Activated T-helper 1 cell treated with anti-CD3 and anti-CD28 coated beads, Interleukin-12 subunit alpha, Interleukin-12 subunit beta, Interleukin-2, Interleukin-4 antibody, amounts not matched to agents 30 ng/mL and 10 ng/mL and 1 ng/mL, durations not matched to agents 14 hours and 24 hours and 36 hours (primary cell): ENCODE data around the gene OPHN1. TPM values are rescaled to one million over a fixed set of nuclear protein-coding genes. Genes with fewer than 3 reads are reported as not detected.
"Not testable (repeated sequence)": the region's sequence is repeated elsewhere in the genome, so short reads cannot be mapped to it uniquely, and the experiment has no call there.

Experiments used
- DNase-seq: peaks from one replicate; pipeline ENCODE4 v3.0.0; 2021; ENCODE audit warnings: low spot score
- H3K27ac Mint-ChIP-seq: one replicate; pipeline ENCODE4 v1.8.0; 2021; ENCODE audit warnings: mild to moderate bottlenecking, mixed read lengths
- H3K27me3 Mint-ChIP-seq: one replicate; pipeline ENCODE4 v1.8.0; 2022; ENCODE audit warnings: mild to moderate bottlenecking, moderate library complexity, mixed read lengths; ENCODE audit not compliant: insufficient read depth
- H3K36me3 Mint-ChIP-seq: one replicate; pipeline ENCODE4 v1.8.0; 2021; ENCODE audit warnings: low read depth, mixed read lengths
- H3K4me1 Mint-ChIP-seq: one replicate; pipeline ENCODE4 v1.8.0; 2021; ENCODE audit warnings: low read depth, mixed read lengths
- H3K4me3 Mint-ChIP-seq: one replicate; pipeline ENCODE4 v1.8.0; 2021; ENCODE audit warnings: mild to moderate bottlenecking, moderate library complexity, mixed read lengths
- H3K9me3 Mint-ChIP-seq: one replicate; pipeline ENCODE4 v1.8.0; 2021; ENCODE audit warnings: mixed read lengths
- intact Hi-C: fragments of 100-400 bp; cut with micrococcal nuclease; formaldehyde crosslinking; loops from one replicate; pipeline ENCODE4 v1.15.1; 2024
- total RNA-seq: library from RNA; stranded (reverse); gene quantifications from 2 replicates; pipeline ENCODE4 v1.2.3, GENCODE V29; 2022

The OPHN1 gene
- total RNA-seq, 1 donor from 2014 or later: 0.03 TPM

GRCh38 chrX:68326841-68327240 is 106.5 kb downstream of the OPHN1 start:
- H3K27ac Mint-ChIP-seq, DNase-seq, H3K27me3 Mint-ChIP-seq, H3K9me3 Mint-ChIP-seq, H3K36me3 Mint-ChIP-seq, intact Hi-C loops, H3K4me1 Mint-ChIP-seq, H3K4me3 Mint-ChIP-seq: not testable (repeated sequence)

- peaks cover 3% of the 10 kb centered on the region for H3K27me3 Mint-ChIP-seq
- H3K9me3 Mint-ChIP-seq: no peaks in the 10 kb centered on the region
- no peak for DNase-seq
- no peak overlapping the region for H3K4me3 Mint-ChIP-seq
- no peaks in the 10 kb centered on the region for H3K36me3 Mint-ChIP-seq
- intact Hi-C loops: no loop called here
- no peak overlapping the region for H3K27ac Mint-ChIP-seq
- H3K4me1 Mint-ChIP-seq: no peaks in the 10 kb centered on the region
Measured at GRCh38 chrX:68307769-68308168, 125.5 kb downstream of the OPHN1 start.

GRCh38 chrX:68304602-68305001 is 128.7 kb downstream of the OPHN1 start:
- no peaks in the 10 kb centered on the region for H3K36me3 Mint-ChIP-seq

GRCh38 chrX:68299898-68300297 is 133.4 kb downstream of the OPHN1 start:
- Mint-ChIP-seq H3K4me3 (no peak overlapping the region), H3K36me3 (no peaks in the 10 kb centered on the region), H3K27ac (no peak overlapping the region), H3K9me3 (no peaks in the 10 kb centered on the region), H3K4me1 (no peaks in the 10 kb centered on the region), H3K27me3 (no peaks in the 10 kb centered on the region)
- no peak for DNase-seq
- intact Hi-C loops: no loop called here

More at GRCh38 chrX:68304602-68305001, 128.7 kb downstream of the OPHN1 start:
- intact Hi-C loops: no loop called here
- DNase-seq: no peak
- Mint-ChIP-seq H3K4me3 (no peak overlapping the region), H3K27ac (no peak overlapping the region), H3K4me1 (no peaks in the 10 kb centered on the region), H3K9me3 (no peaks in the 10 kb centered on the region), H3K27me3 (peaks cover 3% of the 10 kb centered on the region)

- H3K36me3 Mint-ChIP-seq: no peaks in the 10 kb centered on the region
- H3K4me1 Mint-ChIP-seq: no peaks in the 10 kb centered on the region
- DNase-seq: no peak
- intact Hi-C loops: no loop called here
- no peak overlapping the region for H3K27ac Mint-ChIP-seq
- no peak overlapping the region for H3K4me3 Mint-ChIP-seq
- no peaks in the 10 kb centered on the region for H3K9me3 Mint-ChIP-seq
- H3K27me3 Mint-ChIP-seq: peaks cover 2% of the 10 kb centered on the region
Measured at GRCh38 chrX:68292471-68292870, 140.8 kb downstream of the OPHN1 start.

- Mint-ChIP-seq H3K27ac (no peak overlapping the region), H3K4me1 (no peaks in the 10 kb centered on the region), H3K4me3 (no peak overlapping the region), H3K9me3 (no peaks in the 10 kb centered on the region), H3K36me3 (no peaks in the 10 kb centered on the region), H3K27me3 (peaks cover 4% of the 10 kb centered on the region)
- intact Hi-C loops: no loop called here
- no peak for DNase-seq
Measured at GRCh38 chrX:68288127-68288526, 145.2 kb downstream of the OPHN1 start.

GRCh38 chrX:68287419-68287818 is 145.9 kb downstream of the OPHN1 start:
- DNase-seq: no peak
- no peak overlapping the region for H3K27ac Mint-ChIP-seq
- H3K27me3 Mint-ChIP-seq: peaks cover 4% of the 10 kb centered on the region
- H3K36me3 Mint-ChIP-seq: no peaks in the 10 kb centered on the region
- H3K9me3 Mint-ChIP-seq: no peaks in the 10 kb centered on the region
- H3K4me1 Mint-ChIP-seq: no peaks in the 10 kb centered on the region
- H3K4me3 Mint-ChIP-seq: no peak overlapping the region
- intact Hi-C loops: no loop called here

GRCh38 chrX:68286980-68287379 is 146.3 kb downstream of the OPHN1 start:
- intact Hi-C loops: no loop called here
- Mint-ChIP-seq H3K36me3 (no peaks in the 10 kb centered on the region), H3K4me3 (no peak overlapping the region), H3K4me1 (no peaks in the 10 kb centered on the region), H3K27me3 (peaks cover 4% of the 10 kb centered on the region), H3K9me3 (no peaks in the 10 kb centered on the region), H3K27ac (no peak overlapping the region)
- DNase-seq: no peak

GRCh38 chrX:68286076-68286475 is 147.2 kb downstream of the OPHN1 start:
- Mint-ChIP-seq H3K36me3 (no peaks in the 10 kb centered on the region), H3K27me3 (peaks cover 4% of the 10 kb centered on the region), H3K4me3 (no peak overlapping the region), H3K4me1 (no peaks in the 10 kb centered on the region), H3K9me3 (no peaks in the 10 kb centered on the region), H3K27ac (no peak overlapping the region)
- intact Hi-C loops: no loop called here
- no peak for DNase-seq

GRCh38 chrX:68284281-68284904 is 148.9 kb downstream of the OPHN1 start:
- Mint-ChIP-seq H3K36me3 (no peaks in the 10 kb centered on the region), H3K4me3 (no peak overlapping the region), H3K9me3 (no peaks in the 10 kb centered on the region), H3K4me1 (no peaks in the 10 kb centered on the region), H3K27me3 (peaks cover 4% of the 10 kb centered on the region), H3K27ac (no peak overlapping the region)
- DNase-seq: no peak
- intact Hi-C loops: no loop called here

- no peak for DNase-seq
- Mint-ChIP-seq H3K4me3 (no peak overlapping the region), H3K27ac (no peak overlapping the region), H3K27me3 (no peaks in the 10 kb centered on the region), H3K9me3 (no peaks in the 10 kb centered on the region), H3K4me1 (no peaks in the 10 kb centered on the region), H3K36me3 (no peaks in the 10 kb centered on the region)
- intact Hi-C loops: no loop called here
Measured at GRCh38 chrX:68273887-68274286, 159.4 kb downstream of the OPHN1 start.

GRCh38 chrX:68264793-68265192 is 168.5 kb downstream of the OPHN1 start:
- H3K36me3 Mint-ChIP-seq, DNase-seq, intact Hi-C loops, H3K4me1 Mint-ChIP-seq, H3K27ac Mint-ChIP-seq, H3K27me3 Mint-ChIP-seq, H3K4me3 Mint-ChIP-seq, H3K9me3 Mint-ChIP-seq: not testable (repeated sequence)

GRCh38 chrX:68261060-68261672 is 172.1 kb downstream of the OPHN1 start:
- Mint-ChIP-seq H3K4me3 (no peak overlapping the region), H3K9me3 (no peaks in the 10 kb centered on the region), H3K36me3 (no peaks in the 10 kb centered on the region), H3K4me1 (no peaks in the 10 kb centered on the region), H3K27me3 (no peaks in the 10 kb centered on the region), H3K27ac (no peak overlapping the region)
- DNase-seq: no peak
- intact Hi-C loops: no loop called here

GRCh38 chrX:68256990-68257389 is 176.3 kb downstream of the OPHN1 start:
- DNase-seq: no peak
- Mint-ChIP-seq H3K27ac (no peak overlapping the region), H3K4me1 (no peaks in the 10 kb centered on the region), H3K27me3 (no peaks in the 10 kb centered on the region), H3K4me3 (no peak overlapping the region), H3K36me3 (no peaks in the 10 kb centered on the region), H3K9me3 (no peaks in the 10 kb centered on the region)
- intact Hi-C loops: no loop called here
